ENCODE data around the gene CLEC4D. TPM values are rescaled to one million over a fixed set of nuclear protein-coding genes. Genes with fewer than 3 reads are reported as not detected.
"Not testable (repeated sequence)": the region's sequence is repeated elsewhere in the genome, so short reads cannot be mapped to it uniquely, and the experiment has no call there.

Gene CLEC4D
- total and polyA plus RNA-seq, 2 experiments from 2014 or later = not detected

DNA sequence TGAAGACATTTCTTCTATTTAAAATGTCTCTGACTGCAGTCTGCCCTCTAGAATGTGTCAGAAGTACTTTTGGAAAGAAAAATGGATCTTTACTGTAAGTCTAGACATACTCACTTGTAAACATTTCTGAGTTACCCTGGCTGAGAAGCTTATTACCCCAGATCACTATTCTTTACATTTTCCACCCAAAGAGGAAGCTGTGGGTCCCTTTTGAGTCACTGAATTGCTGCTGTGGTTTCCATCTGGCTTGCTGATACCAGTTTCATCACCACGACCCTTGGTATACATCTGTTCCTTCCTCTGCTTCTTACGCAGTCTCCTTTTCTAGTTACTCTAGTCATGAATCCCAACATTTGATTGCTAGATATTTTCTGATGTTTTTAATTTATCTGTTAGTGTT is 20.2 kb upstream of the CLEC4D start:
- Histone ChIP-seq H3K4me1 (ENCODE audit: insufficient read depth) (no peaks in the 10 kb centered on the region), H3K9ac (no peak overlapping the region), H3K36me3 (ENCODE audit: low read depth) (no peaks in the 10 kb centered on the region), H4K20me1 (ENCODE audit: insufficient read depth) (no peaks in the 10 kb centered on the region), H3K79me2 (ENCODE audit: insufficient read depth) (no peaks in the 10 kb centered on the region), H2AFZ (no peak overlapping the region), H3K9me2 (ENCODE audit: insufficient read depth) (no peaks in the 10 kb centered on the region), H3K9me3 (ENCODE audit: low read depth) (no peaks in the 10 kb centered on the region), H3F3A (ENCODE audit: insufficient read depth) (no peaks in the 10 kb centered on the region), H3K4me2 (ENCODE audit: unreplicated experiment) (no peak overlapping the region), H3K27ac (no peak overlapping the region), H3K27me3 (replicated peaks; ENCODE audit: insufficient read depth) (peaks cover 6% of the 10 kb centered on the region), H3K4me3 (no peak overlapping the region)
- TF ChIP-seq EZH2phosphoT487 (IDR thresholded peaks at IDR 0.05; ENCODE audit: insufficient read depth, low read depth) = no peak
- TF ChIP-seq EZH2 (IDR thresholded peaks at IDR 0.05; ENCODE audit: insufficient read depth, poor library complexity, severe bottlenecking) = no peak
- in situ Hi-C loops (cut with MboI) = no loop called here
- WGBS, 2 experiments (ENCODE audit: low coverage in 1 of 2, low lambda C conversion rate in 2 of 2, missing lambda C conversion rate in 2 of 2) = 27 to 43% methylated on average over 1 to 2 of the region's 2 CpGs
- DNase-seq = no peak

GRCh38 chr12:8495671-8496070 is 17.6 kb upstream of the CLEC4D start:
- H3K36me3 ChIP-seq (ENCODE audit: low read depth); in situ Hi-C loops (cut with MboI); H3K4me2 ChIP-seq (ENCODE audit: unreplicated experiment); H3K9me3 ChIP-seq (ENCODE audit: low read depth); H3K9ac ChIP-seq; H3K27ac ChIP-seq; H3K4me3 ChIP-seq; H3K79me2 ChIP-seq (ENCODE audit: insufficient read depth); H2AFZ ChIP-seq; H4K20me1 ChIP-seq (ENCODE audit: insufficient read depth); H3K9me2 ChIP-seq (ENCODE audit: insufficient read depth); H3K4me1 ChIP-seq (ENCODE audit: insufficient read depth); DNase-seq; H3F3A ChIP-seq (ENCODE audit: insufficient read depth): not testable (repeated sequence)
- WGBS, 2 experiments (ENCODE audit: low coverage in 1 of 2, low lambda C conversion rate in 2 of 2, missing lambda C conversion rate in 2 of 2) = 13 to 34% methylated on average over 4 of the region's 4 CpGs
- H3K27me3 ChIP-seq (replicated peaks; ENCODE audit: insufficient read depth) = peaks cover 13% of the 10 kb centered on the region

DNA sequence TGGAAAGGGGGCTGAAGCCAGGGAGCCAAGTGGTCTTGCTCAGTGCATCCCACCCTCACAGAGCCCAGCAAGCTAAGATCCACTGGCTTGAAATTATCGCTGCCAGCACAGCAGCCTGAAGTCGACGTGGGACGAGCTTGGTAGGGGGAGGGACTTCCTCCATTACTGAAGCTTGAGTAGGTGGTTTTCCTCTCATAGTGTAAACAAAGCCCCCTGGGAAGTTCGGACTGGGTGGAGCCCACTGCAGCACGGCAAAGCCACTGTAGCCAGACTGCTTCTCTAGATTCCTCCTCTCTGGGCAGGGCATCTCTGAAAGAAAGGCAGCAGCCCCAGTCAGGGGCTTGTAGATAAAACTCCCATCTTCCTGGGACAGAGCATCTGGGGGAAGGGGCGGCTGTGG is 17.2 kb upstream of the CLEC4D start:
- H3K27ac ChIP-seq; H3K4me2 ChIP-seq (ENCODE audit: unreplicated experiment); H3F3A ChIP-seq (ENCODE audit: insufficient read depth); in situ Hi-C loops (cut with MboI); H3K9ac ChIP-seq; H3K79me2 ChIP-seq (ENCODE audit: insufficient read depth); H2AFZ ChIP-seq; H3K36me3 ChIP-seq (ENCODE audit: low read depth); H3K4me1 ChIP-seq (ENCODE audit: insufficient read depth); H3K4me3 ChIP-seq; H3K9me3 ChIP-seq (ENCODE audit: low read depth); DNase-seq; H4K20me1 ChIP-seq (ENCODE audit: insufficient read depth); H3K9me2 ChIP-seq (ENCODE audit: insufficient read depth): not testable (repeated sequence)
- H3K27me3 ChIP-seq (replicated peaks; ENCODE audit: insufficient read depth) = peaks cover 13% of the 10 kb centered on the region
- 29 to 35% methylated on average over 7 of the region's 7 CpGs for WGBS, 2 experiments (ENCODE audit: low coverage in 1 of 2, low lambda C conversion rate in 2 of 2, missing lambda C conversion rate in 2 of 2)

GRCh38 chr12:8499616-8500015 is 13.7 kb upstream of the CLEC4D start:
- no peaks in the 10 kb centered on the region for H4K20me1 ChIP-seq (ENCODE audit: insufficient read depth)
- in situ Hi-C loops (cut with MboI) = no loop called here
- no peak overlapping the region for H2AFZ ChIP-seq
- no peak overlapping the region for H3K27ac ChIP-seq
- no peaks in the 10 kb centered on the region for H3F3A ChIP-seq (ENCODE audit: insufficient read depth)
- no peaks in the 10 kb centered on the region for H3K36me3 ChIP-seq (ENCODE audit: low read depth)
- no peak overlapping the region for H3K4me2 ChIP-seq (ENCODE audit: unreplicated experiment)
- no peaks in the 10 kb centered on the region for H3K4me1 ChIP-seq (ENCODE audit: insufficient read depth)
- H3K9me3 ChIP-seq (ENCODE audit: low read depth) = no peaks in the 10 kb centered on the region
- no peak for TF ChIP-seq EZH2 (IDR thresholded peaks at IDR 0.05; ENCODE audit: insufficient read depth, poor library complexity, severe bottlenecking)
- TF ChIP-seq EZH2phosphoT487 (IDR thresholded peaks at IDR 0.05; ENCODE audit: insufficient read depth, low read depth) = no peak
- DNase-seq = no peak
- no peak overlapping the region for H3K9ac ChIP-seq
- H3K27me3 ChIP-seq (replicated peaks; ENCODE audit: insufficient read depth) = peaks cover 6% of the 10 kb centered on the region; the same call in 1 of the 2 replicates
- H3K4me3 ChIP-seq = no peak overlapping the region
- H3K9me2 ChIP-seq (ENCODE audit: insufficient read depth) = no peaks in the 10 kb centered on the region
- H3K79me2 ChIP-seq (ENCODE audit: insufficient read depth) = no peaks in the 10 kb centered on the region
- 2% methylated on average over 4 of the region's 4 CpGs for WGBS, 2 experiments (ENCODE audit: low coverage in 1 of 2, low lambda C conversion rate in 2 of 2, missing lambda C conversion rate in 2 of 2)

DNA sequence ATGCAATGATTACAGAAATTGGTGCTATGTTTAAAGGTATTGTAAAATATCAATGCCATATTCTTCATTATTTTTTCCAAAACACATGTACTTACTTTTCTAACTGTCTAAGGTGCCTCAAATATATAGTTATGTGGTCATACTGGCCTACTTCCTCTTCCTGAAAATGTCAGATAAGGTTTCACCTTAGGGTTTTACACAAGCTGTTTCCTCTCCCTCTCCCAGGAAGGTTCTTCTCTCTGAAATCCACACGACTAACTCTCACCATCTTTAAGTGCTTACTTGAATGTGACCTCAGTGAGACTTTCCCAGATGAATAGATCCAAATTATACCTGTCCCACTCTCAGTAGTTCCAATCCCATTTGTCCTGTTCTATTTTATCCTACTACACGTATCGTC is 11.6 kb upstream of the CLEC4D start:
- Histone ChIP-seq H3K9ac (no peak overlapping the region), H3K27ac (no peak overlapping the region), H4K20me1 (ENCODE audit: insufficient read depth) (no peaks in the 10 kb centered on the region), H3K79me2 (ENCODE audit: insufficient read depth) (no peaks in the 10 kb centered on the region), H3K9me3 (ENCODE audit: low read depth) (no peaks in the 10 kb centered on the region), H3K4me3 (no peak overlapping the region), H3K36me3 (ENCODE audit: low read depth) (no peaks in the 10 kb centered on the region), H3K9me2 (ENCODE audit: insufficient read depth) (no peaks in the 10 kb centered on the region), H2AFZ (no peak overlapping the region), H3K27me3 (replicated peaks; ENCODE audit: insufficient read depth) (peaks cover 6% of the 10 kb centered on the region; the same call in 1 of the 2 replicates), H3K4me1 (ENCODE audit: insufficient read depth) (no peaks in the 10 kb centered on the region), H3F3A (ENCODE audit: insufficient read depth) (no peaks in the 10 kb centered on the region), H3K4me2 (ENCODE audit: unreplicated experiment) (no peak overlapping the region)
- TF ChIP-seq EZH2 (IDR thresholded peaks at IDR 0.05; ENCODE audit: insufficient read depth, poor library complexity, severe bottlenecking) (no peak), EZH2phosphoT487 (IDR thresholded peaks at IDR 0.05; ENCODE audit: insufficient read depth, low read depth) (no peak)
- DNase-seq = no peak
- in situ Hi-C loops (cut with MboI) = no loop called here
- 59 to 60% methylated on average over 3 of the region's 3 CpGs for WGBS, 2 experiments (ENCODE audit: low coverage in 1 of 2, low lambda C conversion rate in 2 of 2, missing lambda C conversion rate in 2 of 2)

Measured in GM23248 (cell line).